K562 (cell line): ENCODE results near the gene TPBG. TPM values are rescaled to one million over a fixed set of nuclear protein-coding genes. Genes with fewer than 3 reads are reported as not detected.

Source experiments
- ATAC-seq: fragments of 200-7000 bp; cut with Tn5 transposase; 3 replicates; pipeline ENCODE4 v1.9.1; 2020; ENCODE audit warnings: moderate library complexity
- BruUV-seq: library from RNA; stranded (reverse); fragments of 400-500 nt; replicated peaks from 2 replicates; lab custom pipeline; 2021; lab: Mats Ljungman, UMichigan
- CTCF ChIA-PET: fragments of 300-600 bp; formaldehyde crosslinking; extraction: SDS; loops from one replicate; lab custom pipeline; 2021; ENCODE audit warnings: low intra/inter-chr PET ratio; lab: Yijun Ruan, JAX
- POLR2A ChIA-PET: fragments of 300-600, 350-650 bp; sonication (Branson Sonifier 250); formaldehyde crosslinking; extraction: SDS; loops from one replicate; lab custom pipeline; 2021; ENCODE audit warnings: antibody characterized with exemption, inconsistent platforms; lab: Yijun Ruan, JAX
- DNase-seq, 4 experiments: peaks; one replicate each; pipeline versions ENCODE4 v3.0.0 to v3.0.0-alpha.2; 2011 to 2018; ENCODE audit warnings: low spot score in 3 of 4, mixed read lengths in 3 of 4; ENCODE audit errors: extremely low read depth in 1 of 4
- FAIRE-seq: peaks from 2 replicates; lab custom pipeline; 2011; peaks lifted over from hg19 to GRCh38; lab: Jason Lieb, UNC
- H2AFZ ChIP-seq: 2 replicates; pipeline ENCODE4 v1.6.0; 2011; ENCODE audit warnings: low read depth, low read length, control low read depth, inconsistent platforms
- H3K27ac ChIP-seq: fragments of 200-600 bp; 3 replicates; pipeline ENCODE4 v1.8.0; 2011; ENCODE audit warnings: low read depth, mild to moderate bottlenecking, control low read depth, inconsistent platforms, low read length, moderate library complexity, mixed read lengths; ENCODE audit errors: extremely low read depth
- H3K27me3 ChIP-seq, 2 experiments: fragments of 300-600 bp in 1 of 2; 2 replicates in 1 of 2; 3 replicates in 1 of 2; pipeline versions ENCODE4 v1.6.0 to v1.8.0; 2011; ENCODE audit warnings: inconsistent platforms in 2 of 2, low read length in 2 of 2, mild to moderate bottlenecking in 1 of 2, mixed read lengths in 1 of 2, moderate library complexity in 1 of 2; ENCODE audit not compliant: control insufficient read depth in 2 of 2, insufficient read depth in 2 of 2
- H3K36me3 ChIP-seq: fragments of 300-600 bp; 3 replicates; pipeline ENCODE4 v1.8.0; 2011; ENCODE audit warnings: mild to moderate bottlenecking, low read length, inconsistent platforms; ENCODE audit not compliant: control insufficient read depth, insufficient read depth
- H3K4me1 ChIP-seq, 2 experiments: fragments of 200-600 bp in 1 of 2; replicated peaks in 1 of 2; 2 replicates in 1 of 2; 3 replicates in 1 of 2; pipeline versions ENCODE4 v1.5.1 to v1.8.0; 2011; ENCODE audit warnings: inconsistent platforms in 2 of 2, low read length in 2 of 2, mild to moderate bottlenecking in 1 of 2, mixed read lengths in 1 of 2, moderate library complexity in 1 of 2; ENCODE audit not compliant: control insufficient read depth in 2 of 2, insufficient read depth in 2 of 2
- H3K4me2 ChIP-seq: 2 replicates; pipeline ENCODE4 v1.6.1; 2011; ENCODE audit warnings: low read length, control low read depth, inconsistent platforms, mixed read lengths; ENCODE audit not compliant: insufficient read depth
- H3K4me3 ChIP-seq: fragments of 200-600 bp; sonication (generic), shearing (Covaris generic); 2 replicates; pipeline ENCODE4 v1.5.1; 2016; ENCODE audit warnings: control low read depth, inconsistent platforms
- H3K79me2 ChIP-seq: fragments of 200-600 bp; 3 replicates; pipeline ENCODE4 v1.8.0; 2011; ENCODE audit warnings: low read length, inconsistent platforms; ENCODE audit not compliant: control insufficient read depth, insufficient read depth
- H3K9ac ChIP-seq, 2 experiments: 2 replicates each; pipeline versions ENCODE4 v1.6.0 to v1.6.1; 2011; ENCODE audit warnings: low read depth in 2 of 2, low read length in 2 of 2, control low read depth in 1 of 2, inconsistent platforms in 1 of 2, mild to moderate bottlenecking in 1 of 2, mixed read lengths in 1 of 2; ENCODE audit not compliant: insufficient read depth in 1 of 2
- H3K9me1 ChIP-seq: one replicate; pipeline ENCODE4 v1.6.0; 2011; ENCODE audit warnings: inconsistent platforms, mild to moderate bottlenecking, low read length, moderate library complexity; ENCODE audit not compliant: control insufficient read depth, insufficient read depth
- H3K9me3 ChIP-seq: replicated peaks from 2 replicates; pipeline ENCODE4 v1.5.1; 2011; ENCODE audit warnings: low read depth, low read length, inconsistent platforms; ENCODE audit not compliant: control insufficient read depth, insufficient read depth
- H4K20me1 ChIP-seq: replicated peaks from 2 replicates; pipeline ENCODE4 v1.6.1; 2011; ENCODE audit warnings: low read length, inconsistent platforms, mixed read lengths; ENCODE audit not compliant: control insufficient read depth, insufficient read depth
- CEBPG ChIP-seq, 3 experiments: fragments of 200-800 bp in 1 of 3; sonication (Bioruptor generic) in 1 of 3; sonication (generic) in 1 of 3; formaldehyde crosslinking in 1 of 3; IDR thresholded peaks in 2 of 3; conservative IDR thresholded peaks in 1 of 3; 2 replicates each; pipeline versions ENCODE4 v1.6.1 to v1.8.0; 2016 to 2022; ENCODE audit warnings: missing compliant biosample characterization in 2 of 3, missing genetic modification characterization in 2 of 3, mild to moderate bottlenecking in 1 of 3, missing genetic modification reagents in 1 of 3
- FOXJ3 ChIP-seq: sonication (generic); formaldehyde crosslinking; IDR thresholded peaks from 2 replicates; pipeline ENCODE4 v1.4.0; 2020; ENCODE audit warnings: mild to moderate bottlenecking, missing genetic modification reagents
- WGBS: fragments of 100-300 bp; shearing (Covaris generic); methylation state at CpG from one replicate; pipeline ENCODE4 v1.1.6; 2016; ENCODE audit warnings: low coverage, mixed read lengths; ENCODE audit not compliant: insufficient coverage; ENCODE audit errors: missing lambda C conversion rate; 5-methylcytosine and 5-hydroxymethylcytosine counted together
- in situ Hi-C: fragments of 300-500 bp; cut with MboI; formaldehyde crosslinking; loops from 4 replicates; pipeline ENCODE4 v1.15.0; 2018; ENCODE audit warnings: inconsistent platforms, mixed read lengths
- intact Hi-C: fragments of 100-400 bp; cut with micrococcal nuclease; formaldehyde crosslinking; loops from 2 replicates; pipeline ENCODE4 v1.14.2; 2022
- polyA plus RNA-seq, 8 experiments: library from polyadenylated mRNA; depleted of rRNA in 4 of 8; stranded (reverse) in 5 of 8; unstranded in 3 of 8; fragments of >200 nt; fragmentation: Nextera tagmentation in 2 of 8; fragmentation: Illumina TruSeq in 1 of 8; extraction: Ambion mirVana in 2 of 8; extraction: Trizol in 1 of 8; gene quantifications; 2 replicates each; pipeline versions ENCODE4 v1.2.1 to v1.2.3, GENCODE V29; 2011 to 2014; ENCODE audit warnings: inconsistent platforms in 1 of 8, missing spikeins in 1 of 8
- total RNA-seq, 7 experiments: library from RNA; depleted of rRNA in 6 of 7; stranded (reverse); fragments of >200 nt in 6 of 7; fragmentation: Illumina TruSeq in 2 of 7; extraction: Trizol in 2 of 7; gene quantifications; 2 replicates each; pipeline versions ENCODE4 v1.2.1 to v1.2.3, GENCODE V29; 2011 to 2021; ENCODE audit warnings: low replicate concordance in 1 of 7
- TF ChIP-seq, protein P1 (sequence below): fragments of 450-650 bp; IDR thresholded peaks from 2 replicates; pipeline ENCODE4 v1.6.1; 2018; ENCODE audit not compliant: partially characterized antibody

TPBG gene
- total and polyA plus RNA-seq, 9 of the 15 experiments (the other 6 are each of a cell fraction or from before 2014, with no cell fraction given) = 0.18 to 0.88 (median 0.36) TPM

DNA sequence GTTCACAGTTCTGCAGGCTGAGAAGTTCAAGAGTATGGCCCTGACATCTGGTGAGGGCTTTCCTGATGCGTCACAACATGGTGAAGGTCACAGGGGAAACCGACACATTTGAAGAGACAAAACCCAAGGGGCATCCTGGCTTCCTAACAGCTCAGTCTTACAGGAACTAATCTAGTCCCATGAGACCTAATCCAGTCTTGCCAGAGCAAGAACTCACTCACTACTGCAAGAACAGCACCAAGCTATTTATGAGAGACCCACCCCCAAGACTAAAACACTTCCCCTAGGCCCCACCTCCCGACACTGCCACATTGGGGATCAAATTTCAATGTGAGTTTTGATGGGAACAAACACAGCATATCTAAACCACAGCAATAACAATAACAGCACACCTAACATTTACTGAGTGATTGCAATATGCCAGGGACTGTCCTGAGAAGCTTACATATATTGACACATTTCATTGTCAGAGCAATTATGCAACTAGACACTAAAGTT lies 46.6 kb downstream of the TPBG start:
- Histone ChIP-seq H3K4me3 (no peak overlapping the region), H2AFZ (no peak overlapping the region), H3K9me3 (no peaks in the 10 kb centered on the region), H3K79me2 (no peaks in the 10 kb centered on the region), H3K4me2 (no peak overlapping the region), H3K9me1 (no peaks in the 10 kb centered on the region), H3K36me3 (no peaks in the 10 kb centered on the region), H3K9ac (no peak overlapping the region), H3K27ac (no peak overlapping the region), H4K20me1 (no peaks in the 10 kb centered on the region; the same call in 1 of the 2 replicates), H3K27me3 (no peaks in the 10 kb centered on the region), H3K4me1 (no peaks in the 10 kb centered on the region)
- TF ChIP-seq CEBPG (CRISPR knock-in tag; IDR thresholded peaks at IDR 0.05) = no peak
- TF ChIP-seq CEBPG (tag; conservative IDR thresholded peaks at IDR 0.05 in 1 of 2, IDR thresholded peaks at IDR 0.05 in 1 of 2) = 0 out of 4 replicates have a peak, but pooled peaks of 1 of the 2 experiments have one; percentile 14
- no peak for TF ChIP-seq FOXJ3
- TF ChIP-seq, protein P1, sequence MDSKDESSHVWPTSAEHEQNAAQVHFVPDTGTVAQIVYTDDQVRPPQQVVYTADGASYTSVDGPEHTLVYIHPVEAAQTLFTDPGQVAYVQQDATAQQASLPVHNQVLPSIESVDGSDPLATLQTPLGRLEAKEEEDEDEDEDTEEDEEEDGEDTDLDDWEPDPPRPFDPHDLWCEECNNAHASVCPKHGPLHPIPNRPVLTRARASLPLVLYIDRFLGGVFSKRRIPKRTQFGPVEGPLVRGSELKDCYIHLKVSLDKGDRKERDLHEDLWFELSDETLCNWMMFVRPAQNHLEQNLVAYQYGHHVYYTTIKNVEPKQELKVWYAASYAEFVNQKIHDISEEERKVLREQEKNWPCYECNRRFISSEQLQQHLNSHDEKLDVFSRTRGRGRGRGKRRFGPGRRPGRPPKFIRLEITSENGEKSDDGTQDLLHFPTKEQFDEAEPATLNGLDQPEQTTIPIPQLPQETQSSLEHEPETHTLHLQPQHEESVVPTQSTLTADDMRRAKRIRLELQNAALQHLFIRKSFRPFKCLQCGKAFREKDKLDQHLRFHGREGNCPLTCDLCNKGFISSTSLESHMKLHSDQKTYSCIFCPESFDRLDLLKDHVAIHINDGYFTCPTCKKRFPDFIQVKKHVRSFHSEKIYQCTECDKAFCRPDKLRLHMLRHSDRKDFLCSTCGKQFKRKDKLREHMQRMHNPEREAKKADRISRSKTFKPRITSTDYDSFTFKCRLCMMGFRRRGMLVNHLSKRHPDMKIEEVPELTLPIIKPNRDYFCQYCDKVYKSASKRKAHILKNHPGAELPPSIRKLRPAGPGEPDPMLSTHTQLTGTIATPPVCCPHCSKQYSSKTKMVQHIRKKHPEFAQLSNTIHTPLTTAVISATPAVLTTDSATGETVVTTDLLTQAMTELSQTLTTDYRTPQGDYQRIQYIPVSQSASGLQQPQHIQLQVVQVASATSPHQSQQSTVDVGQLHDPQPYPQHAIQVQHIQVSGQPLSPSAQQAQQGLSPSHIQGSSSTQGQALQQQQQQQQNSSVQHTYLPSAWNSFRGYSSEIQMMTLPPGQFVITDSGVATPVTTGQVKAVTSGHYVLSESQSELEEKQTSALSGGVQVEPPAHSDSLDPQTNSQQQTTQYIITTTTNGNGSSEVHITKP = peak; percentile 74
- in situ Hi-C loops = no loop called here
- 0% methylated on average over 3 of the region's 3 CpGs for WGBS
- intact Hi-C loops = no loop called here
- CTCF ChIA-PET = no interaction called here
- no TSS peak for BruUV-seq
- ATAC-seq (no peak), DNase-seq (no peak), FAIRE-seq (no peak)
- POLR2A ChIA-PET = no interaction called here
